Stimulated activated naive CD8-positive, alpha-beta T cell treated with anti-CD3 and anti-CD28 coated beads, Interleukin-15, amount 100 ng/mL, for 72 hours (primary cell): ENCODE data around the gene CST9L.
"Not testable (repeated sequence)": the region's sequence is repeated elsewhere in the genome, so short reads cannot be mapped to it uniquely, and the experiment has no call there.

Source experiments
- ATAC-seq: fragments of 150-1000 bp; cut with Tn5 transposase; 2 replicates; pipeline ENCODE4 v1.10.0; 2021; ENCODE audit warnings: mild to moderate bottlenecking, moderate library complexity
- DNase-seq, 2 donors: peaks; one replicate each; pipeline ENCODE4 v3.0.0; 2021 to 2022
- H3K27ac Mint-ChIP-seq, 2 donors: one replicate each; pipeline ENCODE4 v1.8.0; 2022; ENCODE audit warnings: mild to moderate bottlenecking in 2 of 2, mixed read lengths in 2 of 2, moderate library complexity in 2 of 2
- H3K27me3 Mint-ChIP-seq: one replicate; pipeline ENCODE4 v1.8.0; 2022; ENCODE audit warnings: mixed read lengths
- H3K4me1 Mint-ChIP-seq: one replicate; pipeline ENCODE4 v1.8.0; 2022; ENCODE audit warnings: mild to moderate bottlenecking, mixed read lengths
- H3K4me3 Mint-ChIP-seq, 2 donors: one replicate each; pipeline ENCODE4 v1.8.0; 2022; ENCODE audit warnings: mild to moderate bottlenecking in 2 of 2, mixed read lengths in 2 of 2, moderate library complexity in 1 of 2
- H3K9me3 Mint-ChIP-seq, 2 donors: one replicate each; pipeline ENCODE4 v1.8.0; 2022; ENCODE audit warnings: mixed read lengths in 2 of 2

The CST9L gene

GRCh38 chr20:23596579-23597250, 28.4 kb upstream of the CST9L start:
- ATAC-seq (no peak), DNase-seq (no peak)
- Mint-ChIP-seq H3K4me3 (no peak overlapping the region), H3K27me3 (no peaks in the 10 kb centered on the region), H3K9me3 (no peaks in the 10 kb centered on the region), H3K27ac (no peak overlapping the region), H3K4me1 (no peaks in the 10 kb centered on the region)

GRCh38 chr20:23595941-23596340, 27.7 kb upstream of the CST9L start:
- no peak for ATAC-seq
- Mint-ChIP-seq H3K27ac (peak overlapping the region in 1 of 2 donors; percentile 12), H3K4me3 (no peak overlapping the region), H3K4me1 (no peaks in the 10 kb centered on the region), H3K27me3 (no peaks in the 10 kb centered on the region), H3K9me3 (no peaks in the 10 kb centered on the region)
- DNase-seq = no peak

DNA sequence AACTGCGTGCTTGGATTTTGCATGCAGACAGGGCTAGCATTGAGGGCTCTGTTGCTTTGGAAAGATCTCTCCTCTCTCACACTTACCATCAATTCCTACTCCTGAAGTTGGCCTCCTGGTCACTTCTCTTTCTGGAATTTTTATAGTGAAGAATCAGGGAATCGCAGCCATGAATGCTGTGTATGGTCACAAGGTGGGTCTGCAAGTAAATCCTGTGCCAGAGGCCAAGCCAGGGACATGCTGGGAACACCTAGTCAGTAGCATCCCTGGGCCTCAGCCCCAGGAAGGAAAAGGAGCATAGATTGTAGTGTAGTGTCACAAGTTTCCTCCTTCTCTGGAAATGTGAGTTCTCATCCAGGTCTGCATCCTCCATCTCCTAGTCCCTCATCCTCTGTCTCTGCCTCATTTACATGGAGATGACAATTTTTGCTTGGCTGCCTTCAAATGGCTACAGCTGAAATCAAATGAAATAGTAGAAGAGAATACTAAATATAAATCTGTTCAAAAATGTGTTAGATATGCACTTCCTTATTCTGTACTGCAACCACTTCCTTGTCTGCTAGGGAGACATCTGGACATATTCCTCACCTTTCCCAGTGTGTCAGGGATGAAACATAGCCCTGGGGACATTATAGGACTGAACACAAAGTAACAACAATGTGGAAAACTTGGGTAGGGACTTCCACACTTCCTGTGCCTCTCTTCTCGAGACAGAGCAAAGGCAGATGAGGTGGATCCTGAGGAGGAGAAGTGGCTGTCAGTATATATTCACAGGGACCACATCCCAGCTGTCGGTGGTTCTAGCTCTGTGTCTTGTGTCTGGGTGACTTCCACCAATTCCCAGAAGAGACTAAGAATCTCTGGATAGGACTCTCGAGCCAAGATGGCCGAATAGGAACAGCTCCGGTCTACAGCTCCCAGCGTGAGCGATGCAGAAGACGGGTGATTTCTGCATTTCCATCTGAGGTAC, 20.4 kb upstream of the CST9L start:
- H3K27ac Mint-ChIP-seq = peak overlapping the region in 1 of 2 donors; percentile 72
- H3K27me3 Mint-ChIP-seq = peaks cover 24% of the 10 kb centered on the region
- DNase-seq = no peak
- H3K9me3 Mint-ChIP-seq = no peaks in the 10 kb centered on the region
- H3K4me1 Mint-ChIP-seq = no peaks in the 10 kb centered on the region
- no peak for ATAC-seq
- peak overlapping the region in 1 of 2 donors; percentile 29 for H3K4me3 Mint-ChIP-seq

DNA sequence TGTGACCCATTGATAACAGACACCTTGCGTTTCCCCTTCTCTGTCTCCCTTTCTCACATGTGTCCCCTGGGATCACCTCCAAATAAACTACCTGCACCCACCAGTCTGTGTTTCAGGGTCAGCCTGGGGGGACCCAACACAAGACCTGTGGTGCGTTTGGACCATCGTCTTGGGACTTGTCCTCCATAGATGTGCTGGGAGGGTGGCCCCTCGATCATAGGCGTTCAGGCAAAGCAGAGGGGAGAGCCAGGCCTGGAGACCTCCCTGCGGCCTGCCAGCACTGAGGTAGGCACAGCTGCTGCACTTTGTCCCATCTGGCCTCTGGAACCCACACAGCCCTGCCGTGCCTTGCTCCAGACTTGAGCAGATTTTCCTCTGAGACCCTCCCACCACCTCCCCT, 19.3 kb upstream of the CST9L start:
- no peak for ATAC-seq
- no peaks in the 10 kb centered on the region for H3K9me3 Mint-ChIP-seq
- H3K4me3 Mint-ChIP-seq = no peak overlapping the region
- DNase-seq = no peak
- no peaks in the 10 kb centered on the region for H3K4me1 Mint-ChIP-seq
- H3K27ac Mint-ChIP-seq = peak overlapping the region; percentile 30 to 85
- H3K27me3 Mint-ChIP-seq = peaks cover 28% of the 10 kb centered on the region

- no peak overlapping the region for H3K4me3 Mint-ChIP-seq
- no peak overlapping the region for H3K27ac Mint-ChIP-seq
- peaks cover 35% of the 10 kb centered on the region for H3K27me3 Mint-ChIP-seq
- no peak for DNase-seq
- no peaks in the 10 kb centered on the region for H3K4me1 Mint-ChIP-seq
- no peaks in the 10 kb centered on the region for H3K9me3 Mint-ChIP-seq
- no peak for ATAC-seq
Observed at GRCh38 chr20:23586735-23587525, 18.6 kb upstream of the CST9L start.

DNA sequence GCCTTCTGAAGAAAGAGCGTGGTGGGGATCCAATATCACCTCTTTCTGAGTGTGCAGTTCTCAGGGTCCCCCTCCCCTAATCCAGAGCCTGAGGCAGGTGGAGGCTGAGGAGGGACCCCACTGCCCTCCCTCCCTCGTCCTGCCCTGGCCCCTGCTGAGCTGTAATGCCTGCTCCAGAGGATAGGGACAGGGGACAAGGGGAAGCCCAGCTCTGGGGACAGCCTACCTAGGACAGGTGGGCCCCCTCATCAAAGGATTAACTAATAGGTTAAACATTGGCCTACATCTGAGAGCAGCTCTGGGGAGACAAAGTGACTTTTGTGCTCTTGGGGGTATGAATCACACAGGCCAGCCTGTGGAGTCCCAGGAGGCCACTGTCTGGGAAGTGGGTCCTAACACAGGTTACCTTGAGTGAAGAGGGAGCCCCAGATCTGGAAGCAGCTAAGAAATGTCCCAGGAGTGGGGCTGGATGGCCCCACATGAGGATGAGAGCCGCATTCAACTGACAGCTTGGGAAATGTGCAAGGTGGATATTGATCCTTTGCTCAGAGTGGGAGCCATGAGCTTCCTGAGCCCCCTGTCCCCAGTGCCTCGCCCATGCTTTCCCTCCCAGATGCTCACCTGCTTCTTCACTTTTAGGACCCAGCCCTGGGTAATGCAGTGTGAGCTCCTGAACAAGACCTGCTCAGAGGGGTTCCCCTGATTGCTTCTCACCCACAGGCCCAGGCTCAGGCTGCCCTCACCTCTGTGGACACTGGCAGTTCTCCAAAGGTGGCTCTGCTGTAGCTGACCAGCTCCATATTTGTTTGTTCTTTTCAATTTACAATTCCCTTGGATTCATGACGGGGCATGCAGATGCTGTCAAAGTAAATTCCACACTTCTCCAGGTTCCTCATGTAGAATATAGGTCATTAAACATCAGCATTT, 17.8 kb upstream of the CST9L start:
- DNase-seq (no peak), ATAC-seq (no peak)
- no peak overlapping the region for H3K27ac Mint-ChIP-seq
- no peaks in the 10 kb centered on the region for H3K4me1 Mint-ChIP-seq
- no peak overlapping the region for H3K4me3 Mint-ChIP-seq
- peaks cover 42% of the 10 kb centered on the region for H3K27me3 Mint-ChIP-seq
- peaks cover 4 to 5% of the 10 kb centered on the region in 2 donors for H3K9me3 Mint-ChIP-seq

- DNase-seq = no peak
- H3K27ac Mint-ChIP-seq = no peak overlapping the region
- H3K9me3 Mint-ChIP-seq = peaks cover 11% of the 10 kb centered on the region in 2 donors
- H3K4me1 Mint-ChIP-seq = no peaks in the 10 kb centered on the region
- no peak for ATAC-seq
- peaks cover 45% of the 10 kb centered on the region for H3K27me3 Mint-ChIP-seq
- no peak overlapping the region for H3K4me3 Mint-ChIP-seq
Observed at GRCh38 chr20:23585449-23585807, 17.1 kb upstream of the CST9L start.

GRCh38 chr20:23584434-23585199, 16.3 kb upstream of the CST9L start:
- peak overlapping the region in 1 of 2 donors; percentile 23 for H3K27ac Mint-ChIP-seq
- ATAC-seq (no peak), DNase-seq (no peak)
- no peaks in the 10 kb centered on the region for H3K4me1 Mint-ChIP-seq
- H3K27me3 Mint-ChIP-seq = peaks cover 45% of the 10 kb centered on the region
- no peak overlapping the region for H3K4me3 Mint-ChIP-seq
- peaks cover 12% of the 10 kb centered on the region in 2 donors for H3K9me3 Mint-ChIP-seq

DNA sequence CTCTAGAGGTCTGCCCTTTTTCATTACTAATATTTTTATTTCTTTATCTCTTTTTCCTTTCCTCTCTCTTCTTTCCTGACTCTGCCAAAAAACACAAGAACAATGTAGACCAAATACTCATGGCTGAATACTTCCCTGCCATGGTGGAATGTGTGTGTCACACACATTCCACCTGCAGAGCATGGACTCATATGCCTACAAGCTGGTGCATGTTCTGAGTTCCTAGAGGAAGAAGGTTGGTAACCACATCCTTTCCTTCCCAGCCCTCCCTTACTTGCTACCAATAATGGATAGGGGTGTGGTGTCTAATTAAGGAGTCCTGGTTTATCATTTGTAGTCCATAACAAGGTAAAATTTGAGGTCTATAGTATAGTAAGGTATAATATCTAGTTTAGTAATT, 15.2 kb upstream of the CST9L start:
- Mint-ChIP-seq H3K4me1 (no peaks in the 10 kb centered on the region), H3K27ac (no peak overlapping the region), H3K27me3 (peaks cover 45% of the 10 kb centered on the region), H3K9me3 (peaks cover 12% of the 10 kb centered on the region in 2 donors), H3K4me3 (no peak overlapping the region)
- no peak for DNase-seq
- ATAC-seq = no peak

GRCh38 chr20:23582293-23582692, 14.0 kb upstream of the CST9L start:
- Mint-ChIP-seq H3K4me3 (no peak overlapping the region), H3K4me1 (no peaks in the 10 kb centered on the region), H3K9me3 (peaks cover 12% of the 10 kb centered on the region in 2 donors), H3K27ac (peak overlapping the region in 1 of 2 donors; percentile 61), H3K27me3 (peaks cover 45% of the 10 kb centered on the region)
- ATAC-seq = no peak
- DNase-seq = no peak

- DNase-seq, H3K27ac Mint-ChIP-seq, H3K4me3 Mint-ChIP-seq, ATAC-seq, H3K4me1 Mint-ChIP-seq: not testable (repeated sequence)
- Mint-ChIP-seq H3K9me3 (peaks cover 12% of the 10 kb centered on the region in 2 donors), H3K27me3 (peaks cover 45% of the 10 kb centered on the region)
Observed at GRCh38 chr20:23581833-23582232, 13.5 kb upstream of the CST9L start.

DNA sequence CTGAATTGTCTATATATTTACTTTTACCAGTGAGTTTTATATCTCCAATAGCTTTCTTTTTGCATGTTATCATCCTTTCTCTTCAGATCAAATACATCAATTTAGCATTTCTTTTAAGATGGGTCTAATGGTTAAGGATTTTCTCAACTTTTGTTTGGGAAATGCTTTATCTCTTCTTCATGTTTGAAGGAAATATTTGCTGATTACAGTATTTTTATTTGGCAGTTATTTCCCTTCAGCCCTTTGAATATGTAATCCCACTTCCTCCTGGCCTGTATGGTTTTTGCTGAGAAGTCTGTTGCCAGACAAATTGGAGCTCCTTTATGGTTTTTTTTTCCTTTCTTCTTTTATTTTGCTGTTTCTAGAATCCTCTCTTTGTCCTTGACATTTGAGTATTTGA, 6.7 kb upstream of the CST9L start:
- no peaks in the 10 kb centered on the region for H3K27me3 Mint-ChIP-seq
- ATAC-seq (no peak), DNase-seq (no peak)
- H3K27ac Mint-ChIP-seq = no peak overlapping the region
- H3K9me3 Mint-ChIP-seq = no peaks in the 10 kb centered on the region
- H3K4me3 Mint-ChIP-seq = no peak overlapping the region
- no peaks in the 10 kb centered on the region for H3K4me1 Mint-ChIP-seq

DNA sequence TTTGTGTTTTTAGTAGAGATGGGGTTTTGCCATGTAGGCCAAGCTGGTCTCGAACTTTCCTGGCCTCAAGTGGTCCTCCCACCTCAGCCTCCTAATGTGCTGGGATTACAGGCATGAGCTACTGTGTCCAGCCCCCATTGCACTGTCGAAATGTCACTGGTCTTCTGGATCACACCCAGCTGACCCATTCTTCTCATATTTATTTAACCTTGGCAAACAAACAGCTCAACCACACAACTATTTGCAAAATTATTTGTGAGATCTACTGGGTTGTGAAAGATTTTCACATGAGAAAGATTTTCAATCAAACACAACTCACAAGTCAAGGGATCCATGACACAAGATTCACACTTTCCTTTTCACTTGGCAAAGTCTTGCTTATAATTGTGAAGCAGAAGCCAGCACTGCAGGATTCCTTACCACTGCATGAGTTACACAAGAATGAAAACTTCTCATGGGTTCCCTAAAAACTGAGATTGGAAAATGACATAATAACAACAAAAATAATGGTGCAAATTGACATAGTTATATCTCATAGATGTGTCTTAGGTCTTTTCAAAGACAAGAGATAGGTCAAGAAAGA, 2.0 kb upstream of the CST9L start:
- no peak overlapping the region for H3K4me3 Mint-ChIP-seq
- H3K9me3 Mint-ChIP-seq = no peaks in the 10 kb centered on the region
- H3K4me1 Mint-ChIP-seq = no peaks in the 10 kb centered on the region
- DNase-seq = no peak
- no peak for ATAC-seq
- peaks cover 9% of the 10 kb centered on the region for H3K27me3 Mint-ChIP-seq
- no peak overlapping the region for H3K27ac Mint-ChIP-seq

DNA sequence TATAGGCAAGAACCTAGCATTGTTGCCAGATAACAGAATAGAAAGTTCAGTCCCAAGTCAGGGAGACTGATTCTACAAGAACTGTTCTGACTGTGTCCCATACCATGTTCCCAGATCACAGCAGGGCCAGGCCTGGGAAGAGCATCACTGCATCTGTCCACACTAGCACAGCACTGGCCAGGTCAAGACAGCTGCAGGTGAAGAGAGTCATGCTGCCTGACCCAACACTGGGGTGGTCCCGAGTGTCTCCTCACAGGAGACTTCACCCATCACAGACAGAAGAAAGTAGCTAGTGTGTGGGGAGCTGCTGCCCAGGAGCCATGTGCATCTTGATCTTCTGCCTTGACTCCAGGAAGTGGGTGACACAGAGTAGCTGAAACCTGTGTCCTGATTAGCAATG, 1.3 kb upstream of the CST9L start:
- no peak for DNase-seq

More for the DNA sequence above, 1.3 kb upstream of the CST9L start:
- Mint-ChIP-seq H3K9me3 (no peaks in the 10 kb centered on the region), H3K27ac (no peak overlapping the region), H3K27me3 (peaks cover 9% of the 10 kb centered on the region), H3K4me3 (no peak overlapping the region), H3K4me1 (no peaks in the 10 kb centered on the region)
- no peak for ATAC-seq
